Measurements from ENCODE around the gene BTBD19. TPM values are rescaled to one million over a fixed set of nuclear protein-coding genes. Genes with fewer than 3 reads are reported as not detected.

The BTBD19 gene
- total and polyA plus RNA-seq, 9 of the 15 experiments (the other 6 are each of a cell fraction or from before 2014, with no cell fraction given): 0.22 to 2.0 (median 0.95) TPM

DNA sequence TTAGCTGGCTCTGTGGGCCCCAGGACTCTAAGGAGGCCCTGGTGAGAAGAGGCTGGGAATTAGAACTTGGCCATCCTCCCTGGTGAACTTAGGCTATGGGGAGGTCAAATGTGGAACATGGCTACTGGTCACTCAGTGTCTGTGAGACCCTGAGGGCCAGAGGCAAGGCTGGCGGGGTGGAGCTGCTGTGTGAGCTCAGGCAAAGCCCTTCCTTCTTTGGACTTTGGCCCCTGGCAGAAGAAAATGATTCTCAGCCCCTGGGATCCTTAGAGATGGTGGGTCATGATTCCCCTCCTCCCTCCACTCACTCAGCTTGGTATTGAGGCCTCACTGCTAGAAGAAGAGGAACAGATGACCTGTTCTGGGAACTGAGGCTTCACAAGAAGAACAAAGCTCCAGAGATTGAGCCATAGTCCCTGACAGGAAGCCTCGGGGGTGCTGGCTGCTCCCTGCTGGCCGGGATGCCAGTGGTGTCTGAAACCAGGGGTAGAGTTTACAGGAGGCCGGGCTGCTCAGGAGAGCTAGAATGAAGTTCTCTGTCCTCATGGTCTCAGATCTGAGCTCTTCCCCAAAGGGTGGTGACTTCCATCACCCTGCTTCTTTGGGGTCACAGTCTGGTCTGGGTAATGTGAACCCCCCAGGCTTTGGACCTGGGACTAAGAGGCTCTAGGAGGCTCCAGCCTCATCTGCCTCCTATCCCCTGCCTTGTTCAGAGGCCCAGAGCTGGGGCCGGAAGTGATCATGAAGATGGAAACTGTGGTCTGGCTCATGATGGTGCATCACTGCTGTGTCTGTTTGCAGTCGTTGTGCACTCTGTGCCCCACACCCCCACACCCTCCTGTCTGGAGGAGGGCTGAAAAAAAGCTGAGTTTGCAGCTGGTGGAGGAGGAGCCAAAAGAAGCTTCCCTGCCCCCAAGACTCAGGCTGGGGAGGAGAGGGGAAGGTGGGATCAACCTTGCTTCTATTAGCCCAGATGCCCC lies 905 bp downstream of the BTBD19 start (continued):
- TF ChIP-seq, protein P1, sequence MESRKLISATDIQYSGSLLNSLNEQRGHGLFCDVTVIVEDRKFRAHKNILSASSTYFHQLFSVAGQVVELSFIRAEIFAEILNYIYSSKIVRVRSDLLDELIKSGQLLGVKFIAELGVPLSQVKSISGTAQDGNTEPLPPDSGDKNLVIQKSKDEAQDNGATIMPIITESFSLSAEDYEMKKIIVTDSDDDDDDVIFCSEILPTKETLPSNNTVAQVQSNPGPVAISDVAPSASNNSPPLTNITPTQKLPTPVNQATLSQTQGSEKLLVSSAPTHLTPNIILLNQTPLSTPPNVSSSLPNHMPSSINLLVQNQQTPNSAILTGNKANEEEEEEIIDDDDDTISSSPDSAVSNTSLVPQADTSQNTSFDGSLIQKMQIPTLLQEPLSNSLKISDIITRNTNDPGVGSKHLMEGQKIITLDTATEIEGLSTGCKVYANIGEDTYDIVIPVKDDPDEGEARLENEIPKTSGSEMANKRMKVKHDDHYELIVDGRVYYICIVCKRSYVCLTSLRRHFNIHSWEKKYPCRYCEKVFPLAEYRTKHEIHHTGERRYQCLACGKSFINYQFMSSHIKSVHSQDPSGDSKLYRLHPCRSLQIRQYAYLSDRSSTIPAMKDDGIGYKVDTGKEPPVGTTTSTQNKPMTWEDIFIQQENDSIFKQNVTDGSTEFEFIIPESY (CRISPR knock-in tag; IDR thresholded peaks at IDR 0.05): 0 out of 2 replicates have a peak, but pooled peaks have one; percentile 11
- TF ChIP-seq ZBTB11 (CRISPR knock-in tag; IDR thresholded peaks at IDR 0.05) (peak in 1 of 3 experiments; percentile 57; a peak in 1 of 6 replicates), ZBTB2 (IDR thresholded peaks at IDR 0.05) (0 out of 2 replicates have a peak, but pooled peaks have one; percentile 12), MAFG (tag; conservative IDR thresholded peaks at IDR 0.05) (peak; percentile 79), FOXO4 (CRISPR knock-in tag; IDR thresholded peaks at IDR 0.05) (0 out of 2 replicates have a peak, but pooled peaks have one; percentile 44), ETV5 (CRISPR knock-in tag; IDR thresholded peaks at IDR 0.05; ENCODE audit: low read depth) (0 out of 2 replicates have a peak, but pooled peaks have one; percentile 36), ZNF324 (CRISPR knock-in tag; IDR thresholded peaks at IDR 0.05) (0 out of 2 replicates have a peak, but pooled peaks have one; percentile 19), BMI1 (IDR thresholded peaks at IDR 0.05; ENCODE audit: low read length) (no peak)
- TF ChIP-seq, protein P2, sequence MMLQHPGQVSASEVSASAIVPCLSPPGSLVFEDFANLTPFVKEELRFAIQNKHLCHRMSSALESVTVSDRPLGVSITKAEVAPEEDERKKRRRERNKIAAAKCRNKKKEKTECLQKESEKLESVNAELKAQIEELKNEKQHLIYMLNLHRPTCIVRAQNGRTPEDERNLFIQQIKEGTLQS (IDR thresholded peaks at IDR 0.05): no peak
- TF ChIP-seq, protein P2 (CRISPR knock-in tag; conservative IDR thresholded peaks at IDR 0.05): 0 out of 2 replicates have a peak, but pooled peaks have one; percentile 16
- TF ChIP-seq, protein P3, sequence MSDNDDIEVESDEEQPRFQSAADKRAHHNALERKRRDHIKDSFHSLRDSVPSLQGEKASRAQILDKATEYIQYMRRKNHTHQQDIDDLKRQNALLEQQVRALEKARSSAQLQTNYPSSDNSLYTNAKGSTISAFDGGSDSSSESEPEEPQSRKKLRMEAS (CRISPR knock-in tag; IDR thresholded peaks at IDR 0.05): peak; percentile 11
- TF ChIP-seq, protein P4, sequence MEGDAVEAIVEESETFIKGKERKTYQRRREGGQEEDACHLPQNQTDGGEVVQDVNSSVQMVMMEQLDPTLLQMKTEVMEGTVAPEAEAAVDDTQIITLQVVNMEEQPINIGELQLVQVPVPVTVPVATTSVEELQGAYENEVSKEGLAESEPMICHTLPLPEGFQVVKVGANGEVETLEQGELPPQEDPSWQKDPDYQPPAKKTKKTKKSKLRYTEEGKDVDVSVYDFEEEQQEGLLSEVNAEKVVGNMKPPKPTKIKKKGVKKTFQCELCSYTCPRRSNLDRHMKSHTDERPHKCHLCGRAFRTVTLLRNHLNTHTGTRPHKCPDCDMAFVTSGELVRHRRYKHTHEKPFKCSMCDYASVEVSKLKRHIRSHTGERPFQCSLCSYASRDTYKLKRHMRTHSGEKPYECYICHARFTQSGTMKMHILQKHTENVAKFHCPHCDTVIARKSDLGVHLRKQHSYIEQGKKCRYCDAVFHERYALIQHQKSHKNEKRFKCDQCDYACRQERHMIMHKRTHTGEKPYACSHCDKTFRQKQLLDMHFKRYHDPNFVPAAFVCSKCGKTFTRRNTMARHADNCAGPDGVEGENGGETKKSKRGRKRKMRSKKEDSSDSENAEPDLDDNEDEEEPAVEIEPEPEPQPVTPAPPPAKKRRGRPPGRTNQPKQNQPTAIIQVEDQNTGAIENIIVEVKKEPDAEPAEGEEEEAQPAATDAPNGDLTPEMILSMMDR (IDR thresholded peaks at IDR 0.05 in 2 of 3, conservative IDR thresholded peaks at IDR 0.05 in 1 of 3; ENCODE audit: insufficient read depth in 2 of 3, low read depth in 1 of 3, low read length in 3 of 3): 0 out of 6 replicates have a peak, but pooled peaks of 1 of the 3 experiments have one; percentile 12

All from K562 (cell line).